A204.1 (cell line): ENCODE results near the gene DGCR2.
"Not testable (repeated sequence)": the region's sequence is repeated elsewhere in the genome, so short reads cannot be mapped to it uniquely, and the experiment has no call there.

Experiments used
- FAIRE-seq: peaks from 2 replicates; lab custom pipeline; 2012; peaks lifted over from hg19 to GRCh38; lab: Jason Lieb, UNC

Gene DGCR2

DNA sequence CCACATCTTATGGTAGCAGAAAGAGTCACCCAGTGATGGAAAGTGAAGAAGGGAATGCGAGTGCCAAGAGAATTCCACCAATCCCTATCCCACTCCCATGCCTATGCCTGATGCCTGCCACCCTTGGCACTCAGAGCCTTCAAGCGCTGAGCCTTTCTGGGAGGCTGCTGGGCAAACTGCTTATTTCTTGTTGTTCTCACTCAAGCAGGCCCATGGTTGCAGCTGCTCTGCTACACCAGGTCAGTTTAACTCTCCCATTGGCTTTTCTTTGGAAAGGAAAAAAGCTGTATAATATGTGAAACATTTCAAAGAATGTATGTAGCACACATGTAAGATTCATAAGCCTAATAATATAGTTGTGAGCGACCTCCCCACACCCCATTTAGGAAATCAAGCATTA, 41.4 kb downstream of the DGCR2 start:
- no peak for FAIRE-seq

GRCh38 chr22:19079691-19080090, 42.5 kb downstream of the DGCR2 start:
- no peak for FAIRE-seq

DNA sequence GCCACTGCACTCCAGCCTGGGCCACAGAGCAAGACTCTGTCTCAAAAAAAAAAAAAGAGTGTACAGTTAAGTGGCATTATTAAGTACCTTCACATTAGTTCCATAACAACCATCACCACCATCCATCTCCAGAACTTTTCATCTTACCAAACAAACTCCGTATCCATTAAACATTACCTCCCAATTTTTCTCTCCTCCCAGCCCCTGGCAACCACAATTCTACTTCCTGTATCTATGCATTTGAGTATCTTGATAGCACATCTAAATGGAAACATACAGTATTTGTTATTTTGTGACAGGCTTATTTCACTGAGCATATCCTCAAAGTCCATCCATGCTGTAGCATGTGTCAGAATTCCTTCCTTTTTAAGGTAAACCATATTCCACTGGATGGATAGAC, 46.8 kb downstream of the DGCR2 start:
- FAIRE-seq, result no peak

- FAIRE-seq, result not testable (repeated sequence)
Observed at GRCh38 chr22:19072853-19073252, 49.4 kb downstream of the DGCR2 start.

GRCh38 chr22:19070397-19071169, 51.6 kb downstream of the DGCR2 start:
- FAIRE-seq, result no peak

GRCh38 chr22:19069451-19069850, 52.8 kb downstream of the DGCR2 start:
- FAIRE-seq, result no peak

- no peak for FAIRE-seq
Observed at GRCh38 chr22:19068784-19069271, 53.4 kb downstream of the DGCR2 start.

DNA sequence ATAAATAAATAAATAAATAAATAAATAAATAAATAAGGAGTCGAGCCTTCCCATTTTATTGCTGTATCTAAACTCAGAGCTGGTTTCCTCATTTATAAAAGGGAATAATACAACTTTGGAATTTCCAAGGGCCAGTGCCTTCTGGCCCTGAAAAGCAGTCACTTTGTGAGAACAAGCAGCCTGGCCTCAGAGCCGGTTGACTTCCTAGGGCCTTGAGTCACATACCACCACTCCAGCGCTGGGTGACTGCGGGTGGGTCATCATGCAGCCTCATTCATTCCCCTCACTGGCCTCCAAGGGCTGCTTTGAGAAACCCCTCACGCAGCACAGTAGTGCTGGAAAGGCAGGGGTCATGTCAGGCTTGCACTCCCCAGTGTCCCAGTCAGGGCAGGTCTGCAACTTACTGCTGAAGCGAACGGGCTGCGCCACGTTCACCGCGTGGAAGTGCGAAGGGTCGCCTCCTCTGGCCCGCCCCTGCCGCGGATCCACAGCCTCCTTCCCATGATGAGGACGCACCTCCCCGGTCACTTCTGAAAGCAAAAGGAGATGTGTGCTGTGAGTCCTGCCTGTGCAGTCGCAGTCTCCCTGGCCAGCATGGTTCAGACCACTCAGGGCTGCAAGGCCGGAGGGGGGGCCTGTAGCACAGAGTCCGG, 54.4 kb downstream of the DGCR2 start:
- FAIRE-seq, result no peak

GRCh38 chr22:19066531-19067271, 55.5 kb downstream of the DGCR2 start:
- FAIRE-seq, result no peak

GRCh38 chr22:19065929-19066328, 56.3 kb downstream of the DGCR2 start:
- no peak for FAIRE-seq

- no peak for FAIRE-seq
Observed at GRCh38 chr22:19065298-19065859, 56.8 kb downstream of the DGCR2 start.

- no peak for FAIRE-seq
Observed at GRCh38 chr22:19064354-19065054, 57.7 kb downstream of the DGCR2 start.

DNA sequence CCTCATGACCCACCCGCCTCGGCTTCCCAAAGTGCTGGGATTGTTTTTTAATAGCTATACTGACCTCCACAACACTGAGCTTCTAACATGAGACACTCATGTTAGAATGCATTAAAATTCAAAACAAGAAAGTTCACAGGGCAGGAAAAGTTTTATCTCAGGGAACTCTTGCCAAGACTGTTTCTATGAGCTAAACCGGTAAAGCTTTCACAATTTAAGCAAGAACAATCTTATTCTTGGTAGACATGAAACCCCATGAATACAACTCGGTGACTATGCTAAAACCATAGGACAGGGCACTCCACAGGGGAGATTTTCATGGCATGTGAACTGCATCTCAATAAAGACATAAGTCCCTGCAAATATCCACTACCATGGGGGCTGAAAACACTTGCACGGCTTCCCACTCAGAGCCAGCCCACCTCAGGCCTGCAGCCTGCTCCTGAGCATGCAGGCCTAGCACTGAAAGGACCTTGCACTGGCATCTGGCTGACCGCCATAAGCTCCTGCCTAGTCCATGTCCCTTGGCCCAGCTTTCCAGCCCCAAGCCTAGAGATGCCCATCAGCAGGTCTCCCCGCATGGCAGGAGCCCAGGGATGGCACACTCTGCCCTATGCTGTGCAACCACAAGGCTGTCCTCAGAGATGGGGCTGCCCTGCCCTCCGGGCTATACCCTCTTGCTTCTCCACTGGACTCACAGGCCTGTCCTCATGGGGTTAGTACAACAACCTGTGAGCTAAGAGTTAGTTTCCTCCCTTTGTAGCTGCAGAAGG, 58.4 kb downstream of the DGCR2 start:
- no peak for FAIRE-seq

DNA sequence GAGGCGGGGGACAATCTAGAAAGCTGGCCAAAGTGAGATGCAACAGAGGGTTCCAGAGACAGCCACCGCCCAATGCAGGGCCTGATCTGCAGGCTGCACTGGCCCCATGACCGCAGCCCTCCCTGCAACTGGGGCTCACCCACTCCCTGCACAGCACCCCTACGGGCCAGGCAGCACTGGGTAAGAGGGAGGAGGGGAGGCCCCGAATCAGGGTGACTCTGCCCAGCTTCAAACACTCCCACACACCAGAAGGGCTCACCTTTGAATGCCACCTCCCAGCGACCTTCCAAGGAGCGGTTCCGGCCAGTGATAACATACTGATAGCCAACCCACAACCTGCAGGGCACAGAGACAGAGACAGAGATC, 59.3 kb downstream of the DGCR2 start:
- FAIRE-seq, result no peak

DNA sequence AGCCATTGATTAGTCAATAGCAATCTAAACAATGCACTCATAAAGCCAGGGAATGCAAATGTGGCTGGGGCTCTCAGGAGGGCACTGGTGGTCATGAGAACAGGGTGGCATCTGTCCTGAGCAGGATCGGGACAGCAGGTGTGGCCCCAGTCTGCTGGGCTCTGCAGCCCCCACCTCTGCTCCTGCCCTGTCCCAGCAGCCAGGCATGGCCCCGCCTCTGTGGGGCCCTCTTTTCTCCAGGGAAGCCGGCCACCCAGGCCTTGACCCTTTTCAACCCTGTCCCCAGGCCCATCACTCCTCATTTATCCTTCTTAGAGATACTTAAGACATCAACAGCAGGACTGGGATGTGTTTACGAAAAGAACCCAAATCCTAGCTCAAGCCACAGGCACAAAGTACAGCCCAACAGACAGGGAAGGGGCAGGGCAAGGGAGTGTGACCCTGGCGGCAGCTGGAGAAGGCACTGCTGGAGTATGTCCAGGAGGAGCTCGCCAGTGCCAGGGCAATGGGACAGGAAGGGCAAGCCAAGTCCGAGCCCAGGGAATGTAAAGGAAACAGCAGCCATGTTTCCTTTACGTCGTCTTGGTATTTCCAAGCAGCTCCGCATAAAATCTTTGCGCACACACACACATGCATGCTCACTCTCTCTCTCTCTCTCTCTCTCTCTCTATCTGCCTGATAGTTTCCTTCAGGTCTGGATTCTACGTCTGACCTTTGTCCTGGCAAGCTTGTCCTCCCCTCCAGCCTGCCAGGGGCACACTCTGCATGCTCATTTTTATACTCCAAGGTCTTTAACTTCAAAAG, 59.9 kb downstream of the DGCR2 start:
- no peak for FAIRE-seq

DNA sequence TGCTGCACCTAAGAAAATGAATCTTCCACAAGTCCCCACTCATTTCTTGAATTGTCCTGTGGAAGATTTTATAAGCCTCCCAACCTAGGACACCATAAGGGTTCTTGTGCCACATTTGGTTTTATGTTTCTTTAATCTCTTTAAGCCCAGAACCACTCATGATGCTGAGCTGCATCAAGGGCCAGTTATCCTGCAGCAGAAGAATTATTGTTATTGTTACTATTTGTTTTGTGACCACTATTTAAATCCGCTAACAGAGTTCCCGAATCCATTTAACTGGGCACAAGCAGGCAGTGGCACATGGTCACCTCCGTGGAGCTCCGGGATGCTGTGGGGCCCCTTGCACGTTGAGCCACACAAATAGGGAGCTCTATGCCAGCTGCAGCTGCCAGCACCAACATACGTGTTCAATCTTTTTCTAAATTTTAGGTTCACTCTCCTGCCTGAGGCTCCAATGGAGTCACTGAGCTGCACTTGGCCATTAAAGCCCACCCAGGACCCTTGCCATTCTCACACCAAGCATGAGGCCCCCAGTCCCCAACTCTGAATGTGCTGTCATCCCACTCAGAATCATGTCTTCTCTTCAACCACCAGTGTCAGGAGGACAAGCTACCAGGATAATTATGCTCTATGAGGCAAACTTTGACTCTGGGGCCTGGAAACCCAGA, 60.6 kb downstream of the DGCR2 start:
- no peak for FAIRE-seq

DNA sequence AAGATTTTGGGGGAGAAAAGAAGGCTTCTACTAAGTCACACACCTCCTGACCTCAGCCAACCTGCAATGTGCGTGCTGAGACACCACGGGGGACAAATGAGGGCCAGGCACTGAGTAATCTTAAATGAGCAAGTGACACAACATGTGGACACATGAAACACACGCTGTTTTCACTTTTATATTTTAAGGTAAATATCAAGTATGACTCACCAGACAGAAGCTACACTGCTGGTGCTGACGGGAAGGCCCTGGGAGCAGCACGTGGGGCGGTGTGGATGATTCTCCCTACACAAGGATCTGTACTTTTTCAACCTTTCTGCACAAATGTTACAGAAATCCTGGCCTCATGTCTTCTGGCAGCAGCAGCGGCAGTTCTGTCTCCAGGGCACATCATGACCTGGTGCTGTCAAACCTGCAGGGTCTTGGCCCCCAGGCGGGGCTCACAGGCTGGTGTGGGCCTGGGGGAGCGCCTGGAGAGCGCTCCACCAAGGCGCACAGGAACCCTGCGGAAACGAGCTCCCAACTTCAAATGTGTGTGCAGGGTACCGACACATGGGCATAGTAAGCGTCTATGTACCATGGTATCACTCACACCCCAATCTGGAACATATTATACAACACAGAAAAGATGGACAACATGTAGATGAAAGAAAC, 61.7 kb downstream of the DGCR2 start:
- no peak for FAIRE-seq

DNA sequence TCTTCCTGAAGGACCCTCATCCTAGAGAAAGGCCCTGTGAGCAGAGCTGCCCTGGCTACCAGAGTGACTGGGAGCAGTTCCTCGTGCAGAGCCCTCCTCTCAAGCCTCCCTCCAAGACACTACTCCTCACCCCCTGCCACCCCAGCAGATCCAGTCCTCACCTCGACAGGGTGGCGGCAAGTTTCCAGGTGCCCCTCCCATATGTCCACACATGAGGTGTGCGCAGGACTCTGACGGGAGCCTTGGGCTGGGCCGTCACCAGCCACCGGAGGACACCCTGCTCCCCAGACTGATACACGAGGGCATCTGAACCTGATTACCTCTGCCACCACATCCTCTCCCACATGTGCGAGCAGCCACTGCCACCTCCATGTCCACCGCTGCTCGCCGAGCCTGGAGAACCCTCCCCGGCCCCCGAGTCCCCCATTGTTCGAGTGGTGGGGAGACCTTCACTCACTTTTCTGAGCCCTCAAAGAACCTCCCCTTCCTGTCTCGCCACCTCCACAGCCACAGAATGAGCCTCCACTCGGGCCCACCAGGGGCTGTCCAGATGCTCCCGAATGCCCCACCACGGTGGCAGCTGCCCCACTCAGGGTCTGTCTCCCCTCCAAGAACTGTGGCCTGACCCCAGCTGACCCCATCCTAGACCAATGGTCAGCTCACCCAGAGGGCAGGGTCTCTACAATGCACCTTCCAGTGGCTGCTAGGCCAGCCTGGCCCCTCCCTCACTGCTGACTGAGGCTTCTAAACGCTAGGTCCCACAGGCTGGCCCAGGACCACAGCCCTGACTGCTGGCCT, 62.5 kb downstream of the DGCR2 start:
- no peak for FAIRE-seq
